GM18867 (cell line): ENCODE measurements around the gene PIP5K1B.

Experiments used
- ATAC-seq: cut with Tn5 transposase; IDR thresholded peaks from one replicate; pipeline ENCODE4 v1.9.1; 2021; ENCODE audit warnings: mild to moderate bottlenecking, moderate library complexity; ENCODE audit not compliant: unreplicated experiment

PIP5K1B gene

GRCh38 chr9:68762570-68762969 lies 57.5 kb downstream of the PIP5K1B start:
- ATAC-seq: peak; percentile 38

GRCh38 chr9:68763104-68763503 lies 58.1 kb downstream of the PIP5K1B start:
- ATAC-seq: peak; percentile 88

GRCh38 chr9:68768619-68769018 lies 63.6 kb downstream of the PIP5K1B start:
- no peak for ATAC-seq

GRCh38 chr9:68769852-68770251 lies 64.8 kb downstream of the PIP5K1B start:
- no peak for ATAC-seq

GRCh38 chr9:68771376-68771775 lies 66.3 kb downstream of the PIP5K1B start:
- ATAC-seq: no peak

GRCh38 chr9:68775003-68775730 lies 70.1 kb downstream of the PIP5K1B start:
- no peak for ATAC-seq

- ATAC-seq: no peak
Observed at GRCh38 chr9:68777070-68777763, 72.2 kb downstream of the PIP5K1B start.

- ATAC-seq: no peak
Observed at GRCh38 chr9:68778635-68779034, 73.6 kb downstream of the PIP5K1B start.

GRCh38 chr9:68779558-68780379 lies 74.7 kb downstream of the PIP5K1B start:
- ATAC-seq: peak; percentile 86

- ATAC-seq: no peak
Observed at GRCh38 chr9:68780380-68780712, 75.3 kb downstream of the PIP5K1B start.

- ATAC-seq: no peak
Observed at GRCh38 chr9:68780720-68781119, 75.7 kb downstream of the PIP5K1B start.

- no peak for ATAC-seq
Observed at GRCh38 chr9:68781928-68782327, 76.9 kb downstream of the PIP5K1B start.

GRCh38 chr9:68782546-68782945 lies 77.5 kb downstream of the PIP5K1B start:
- no peak for ATAC-seq

GRCh38 chr9:68785965-68786364 lies 80.9 kb downstream of the PIP5K1B start:
- ATAC-seq: no peak

- no peak for ATAC-seq
Observed at GRCh38 chr9:68791169-68791568, 86.1 kb downstream of the PIP5K1B start.

GRCh38 chr9:68793605-68794343 lies 88.7 kb downstream of the PIP5K1B start:
- ATAC-seq: peak; percentile 93

GRCh38 chr9:68794898-68795297 lies 89.9 kb downstream of the PIP5K1B start:
- no peak for ATAC-seq

GRCh38 chr9:68795411-68795810 lies 90.4 kb downstream of the PIP5K1B start:
- no peak for ATAC-seq

GRCh38 chr9:68797116-68797515 lies 92.1 kb downstream of the PIP5K1B start:
- no peak for ATAC-seq

- no peak for ATAC-seq
Observed at GRCh38 chr9:68798423-68798822, 93.4 kb downstream of the PIP5K1B start.

- ATAC-seq: no peak
Observed at GRCh38 chr9:68800836-68801235, 95.8 kb downstream of the PIP5K1B start.
